Cardiac muscle cell (in vitro differentiated cells and primary cell): ENCODE measurements around the gene C1QBP. TPM values are rescaled to one million over a fixed set of nuclear protein-coding genes. Genes with fewer than 3 reads are reported as not detected.
"Not testable (repeated sequence)": the region's sequence is repeated elsewhere in the genome, so short reads cannot be mapped to it uniquely, and the experiment has no call there.

Experiments used
- DNase-seq, 2 donors: peaks; one replicate each; pipeline versions ENCODE4 v3.0.0 to v3.0.0-alpha.2; 2010 to 2017; ENCODE audit warnings: low read depth in 1 of 2, low spot score in 1 of 2
- H3K27ac ChIP-seq: fragments of 200-600 bp; sonication (generic); 2 replicates; pipeline ENCODE4 v1.5.1; 2016
- H3K27me3 ChIP-seq: fragments of 200-600 bp; sonication (generic); 2 replicates; pipeline ENCODE4 v1.6.0; 2016; ENCODE audit warnings: control low read depth
- H3K36me3 ChIP-seq: fragments of 200-600 bp; sonication (generic); 2 replicates; pipeline ENCODE4 v1.5.1; 2016; ENCODE audit warnings: control low read depth
- H3K4me1 ChIP-seq: fragments of 200-600 bp; sonication (generic); 2 replicates; pipeline ENCODE4 v1.8.1; 2017; ENCODE audit warnings: low read depth, mild to moderate bottlenecking, mixed run types
- H3K4me3 ChIP-seq: fragments of 200-600 bp; sonication (generic); 2 replicates; pipeline ENCODE4 v1.5.1; 2016; ENCODE audit warnings: mild to moderate bottlenecking
- H3K9me3 ChIP-seq: fragments of 200-600 bp; sonication (generic); 2 replicates; pipeline ENCODE4 v1.5.1; 2017; ENCODE audit warnings: low read depth, mild to moderate bottlenecking, control low read depth
- CTCF ChIP-seq: IDR thresholded peaks from 2 replicates; pipeline ENCODE4 v1.5.1; 2012; ENCODE audit warnings: low read depth, mild to moderate bottlenecking, low read length
- polyA plus RNA-seq: library from polyadenylated mRNA; unstranded; fragments of >200 nt; fragmentation: Nextera tagmentation; extraction: Ambion mirVana; gene quantifications from 2 replicates; pipeline ENCODE4 v1.2.1, GENCODE V29; 2016
- total RNA-seq: library from RNA; depleted of rRNA; stranded (reverse); fragments of >200 nt; gene quantifications from 2 replicates; pipeline ENCODE4 v1.2.3, GENCODE V29; 2016

The C1QBP gene
- total and polyA plus RNA-seq, 2 experiments from 2014 or later, result 156 to 299 TPM

GRCh38 chr17:5431949-5432556 is 6.9 kb downstream of the C1QBP start:
- TF ChIP-seq CTCF, result no peak
- peaks cover 76% of the 10 kb centered on the region for H3K36me3 ChIP-seq

GRCh38 chr17:5431234-5431633 is 7.7 kb downstream of the C1QBP start:
- not testable (repeated sequence) for H3K4me1 ChIP-seq, H3K9me3 ChIP-seq, H3K27me3 ChIP-seq, H3K4me3 ChIP-seq, DNase-seq
- peak overlapping the region; percentile 62 for H3K27ac ChIP-seq
- H3K36me3 ChIP-seq, result peaks cover 79% of the 10 kb centered on the region

More at GRCh38 chr17:5431949-5432556, 6.9 kb downstream of the C1QBP start:
- no peaks in the 10 kb centered on the region for H3K27me3 ChIP-seq
- no peaks in the 10 kb centered on the region for H3K9me3 ChIP-seq
- peak overlapping the region; percentile 62 for H3K27ac ChIP-seq
- H3K4me1 ChIP-seq, result no peaks in the 10 kb centered on the region
- DNase-seq, result no peak
- no peak overlapping the region for H3K4me3 ChIP-seq

- Histone ChIP-seq H3K36me3 (peaks cover 84% of the 10 kb centered on the region), H3K4me3 (no peak overlapping the region), H3K27me3 (no peaks in the 10 kb centered on the region), H3K27ac (peak overlapping the region; percentile 62), H3K4me1 (no peaks in the 10 kb centered on the region), H3K9me3 (no peaks in the 10 kb centered on the region)
- no peak for TF ChIP-seq CTCF
- no peak for DNase-seq
Measured at GRCh38 chr17:5430413-5430999, 8.4 kb downstream of the C1QBP start.

GRCh38 chr17:5429191-5429887 is 9.6 kb downstream of the C1QBP start:
- peaks cover 85% of the 10 kb centered on the region for H3K36me3 ChIP-seq
- no peak for TF ChIP-seq CTCF

GRCh38 chr17:5425826-5426225 is 13.1 kb downstream of the C1QBP start:
- peaks cover 81% of the 10 kb centered on the region for H3K36me3 ChIP-seq

More at GRCh38 chr17:5429191-5429887, 9.6 kb downstream of the C1QBP start:
- DNase-seq, result no peak
- Histone ChIP-seq H3K27ac (no peak overlapping the region), H3K4me1 (no peaks in the 10 kb centered on the region), H3K4me3 (no peak overlapping the region), H3K9me3 (no peaks in the 10 kb centered on the region), H3K27me3 (no peaks in the 10 kb centered on the region)

More at GRCh38 chr17:5425826-5426225, 13.1 kb downstream of the C1QBP start:
- no peak for DNase-seq
- Histone ChIP-seq H3K27me3 (no peaks in the 10 kb centered on the region), H3K4me1 (peaks cover 8% of the 10 kb centered on the region), H3K4me3 (no peak overlapping the region), H3K27ac (no peak overlapping the region), H3K9me3 (no peaks in the 10 kb centered on the region)
- no peak for TF ChIP-seq CTCF
